K562 (cell line): ENCODE measurements around the gene AIG1. TPM values are rescaled to one million over a fixed set of nuclear protein-coding genes. Genes with fewer than 3 reads are reported as not detected.
A peak's percentile ranks its signal among the peaks of the same experiment; 100 is the strongest.

ENCODE experiments used
- ARID1B ChIP-seq: fragments of 450-650 bp; IDR thresholded peaks from 2 replicates; pipeline ENCODE4 v1.6.1; 2016; ENCODE audit warnings: antibody characterized with exemption, mild to moderate bottlenecking, inconsistent platforms
- ARNT ChIP-seq, 2 experiments: fragments of 450-650 bp; IDR thresholded peaks; 2 replicates each; pipeline ENCODE4 v1.6.1; 2016; ENCODE audit warnings: mild to moderate bottlenecking in 1 of 2
- BACH1 ChIP-seq: fragments of 200-800 bp; sonication (Bioruptor generic); IDR thresholded peaks from 2 replicates; pipeline ENCODE4 v1.6.1; 2016; ENCODE audit warnings: missing genetic modification characterization, missing compliant biosample characterization
- CBFA2T3 ChIP-seq: fragments of 450-650 bp; IDR thresholded peaks from 2 replicates; pipeline ENCODE4 v1.6.1; 2017
- CBX5 ChIP-seq: IDR thresholded peaks from 2 replicates; pipeline ENCODE4 v1.6.1; 2014; ENCODE audit warnings: low read depth, borderline replicate concordance
- CEBPB ChIP-seq: fragments of 450-650 bp; IDR thresholded peaks from 2 replicates; pipeline ENCODE4 v1.6.1; 2016; ENCODE audit warnings: missing genetic modification characterization, missing compliant biosample characterization
- EP300 ChIP-seq: IDR thresholded peaks from 2 replicates; pipeline ENCODE4 v1.6.1; 2012; ENCODE audit warnings: low read length, improper control_type of control experiment
- EP400 ChIP-seq: fragments of 450-650 bp; IDR thresholded peaks from 2 replicates; pipeline ENCODE4 v1.6.1; 2017; ENCODE audit warnings: antibody characterized with exemption, mild to moderate bottlenecking, moderate library complexity
- FOSL1 ChIP-seq: fragments of 200-800 bp; sonication (Bioruptor generic); conservative IDR thresholded peaks from 2 replicates; pipeline ENCODE4 v1.6.1; 2016; ENCODE audit warnings: missing genetic modification characterization, missing compliant biosample characterization
- MEIS2 ChIP-seq: fragments of 450-650 bp; IDR thresholded peaks from 2 replicates; pipeline ENCODE4 v1.6.1; 2014; ENCODE audit warnings: mild to moderate bottlenecking; ENCODE audit not compliant: partially characterized antibody
- POLR2A ChIP-seq: fragments of 450-650 bp; conservative IDR thresholded peaks from 2 replicates; pipeline ENCODE4 v1.6.1; 2016
- RBBP5 ChIP-seq: fragments of 200-600 bp; sonication (generic); IDR thresholded peaks from 2 replicates; pipeline ENCODE4 v1.6.1; 2012; ENCODE audit warnings: borderline replicate concordance, mild to moderate bottlenecking, low read length, control low read depth, inconsistent platforms; ENCODE audit not compliant: insufficient read depth, poor library complexity, severe bottlenecking
- RHOXF2B ChIP-seq: fragments of 250-450 bp; sonication (Bioruptor Pico); conservative IDR thresholded peaks from 2 replicates; pipeline ENCODE4 v1.5.1; 2021
- SMARCE1 ChIP-seq: fragments of 450-650 bp; IDR thresholded peaks from 2 replicates; pipeline ENCODE4 v1.7.1; 2016; ENCODE audit warnings: mild to moderate bottlenecking
- SNAPC5 ChIP-seq: fragments of 250-450 bp; sonication (Bioruptor Pico); IDR thresholded peaks from 2 replicates; pipeline ENCODE4 v1.8.0; 2021; ENCODE audit warnings: moderate library complexity, mild to moderate bottlenecking, inconsistent platforms
- TAF9B ChIP-seq: fragments of 450-650 bp; IDR thresholded peaks from 2 replicates; pipeline ENCODE4 v1.6.1; 2018; ENCODE audit warnings: mild to moderate bottlenecking; ENCODE audit not compliant: partially characterized antibody
- TCF3 ChIP-seq: sonication (generic); formaldehyde crosslinking; IDR thresholded peaks from 2 replicates; pipeline ENCODE4 v1.4.0; 2020; ENCODE audit warnings: mild to moderate bottlenecking, missing genetic modification reagents
- TEAD4 ChIP-seq, 2 experiments: sonication (generic) in 1 of 2; formaldehyde crosslinking in 1 of 2; IDR thresholded peaks; 2 replicates each; pipeline versions ENCODE4 v1.6.1 to v1.8.0; 2012 to 2022; ENCODE audit warnings: borderline replicate concordance in 1 of 2, inconsistent platforms in 1 of 2, low read length in 1 of 2, mild to moderate bottlenecking in 1 of 2, missing genetic modification reagents in 1 of 2
- ZEB2 ChIP-seq: fragments of 450-650 bp; IDR thresholded peaks from 2 replicates; pipeline ENCODE4 v1.6.1; 2016
- ZNF175 ChIP-seq: fragments of 200-800 bp; sonication (Bioruptor generic); IDR thresholded peaks from 2 replicates; pipeline ENCODE4 v1.6.1; 2016; ENCODE audit warnings: low read depth, mild to moderate bottlenecking, missing genetic modification characterization, missing compliant biosample characterization
- polyA plus RNA-seq, 8 experiments: library from polyadenylated mRNA; depleted of rRNA in 4 of 8; stranded (reverse) in 5 of 8; unstranded in 3 of 8; fragments of >200 nt; fragmentation: Nextera tagmentation in 2 of 8; fragmentation: Illumina TruSeq in 1 of 8; extraction: Ambion mirVana in 2 of 8; extraction: Trizol in 1 of 8; gene quantifications; 2 replicates each; pipeline versions ENCODE4 v1.2.1 to v1.2.3, GENCODE V29; 2011 to 2014; ENCODE audit warnings: inconsistent platforms in 1 of 8, missing spikeins in 1 of 8
- total RNA-seq, 7 experiments: library from RNA; depleted of rRNA in 6 of 7; stranded (reverse); fragments of >200 nt in 6 of 7; fragmentation: Illumina TruSeq in 2 of 7; extraction: Trizol in 2 of 7; gene quantifications; 2 replicates each; pipeline versions ENCODE4 v1.2.1 to v1.2.3, GENCODE V29; 2011 to 2021; ENCODE audit warnings: low replicate concordance in 1 of 7
- TF ChIP-seq, protein P1 (sequence below): sonication (generic); IDR thresholded peaks from 2 replicates; pipeline ENCODE4 v1.6.1; 2016
- TF ChIP-seq, protein P2 (sequence below): sonication (generic); formaldehyde crosslinking; IDR thresholded peaks from 2 replicates; pipeline ENCODE4 v1.8.0; 2022; ENCODE audit warnings: missing genetic modification reagents, mild to moderate bottlenecking, moderate library complexity, borderline replicate concordance
- TF ChIP-seq, protein P3 (sequence below), 2 experiments: fragments of 450-650 bp; conservative IDR thresholded peaks; 2 replicates each; pipeline ENCODE4 v1.6.1; 2017; ENCODE audit warnings: mild to moderate bottlenecking in 2 of 2, moderate library complexity in 2 of 2

Gene AIG1
- total and polyA plus RNA-seq, 9 of the 15 experiments (the other 6 are each of a cell fraction or from before 2014, with no cell fraction given), result 74.8 to 333 (median 127) TPM

DNA sequence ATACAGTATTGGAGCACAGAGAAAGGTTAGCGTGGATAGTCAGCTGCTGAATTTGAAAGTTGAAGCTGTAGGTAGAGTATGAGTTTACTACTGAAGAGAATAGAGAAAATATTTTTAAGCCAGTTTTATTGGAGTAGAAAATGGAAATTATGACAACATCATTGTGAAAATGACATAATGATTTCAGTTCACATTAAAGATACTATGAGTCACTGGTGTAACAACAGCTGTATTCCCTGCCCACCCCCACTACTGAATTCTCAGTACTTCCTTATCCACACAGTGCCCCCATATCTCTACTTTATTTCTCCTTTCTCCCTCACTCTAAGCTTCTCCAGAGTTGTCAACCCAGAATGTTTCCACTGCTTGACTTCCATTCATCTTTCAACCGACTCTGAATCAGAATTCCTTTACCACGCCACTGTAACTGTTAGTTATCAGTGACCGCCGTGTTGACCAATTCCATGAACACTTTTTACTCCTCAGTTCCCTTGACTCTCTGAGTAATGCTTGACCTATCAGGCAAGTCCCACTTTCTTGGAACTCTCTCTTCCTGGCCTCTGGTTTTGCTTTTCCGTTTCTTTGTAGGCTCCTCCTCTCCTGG is 139.6 kb downstream of the AIG1 start (continued):
- TF ChIP-seq RBBP5, result peak; percentile 41
- peak; percentile 19 for TF ChIP-seq MEIS2
- TF ChIP-seq RHOXF2B (CRISPR knock-in tag), result no peak
- peak; percentile 57; the same call in 1 of the 2 replicates for TF ChIP-seq EP300
- no peak for TF ChIP-seq SNAPC5 (CRISPR knock-in tag)
- TF ChIP-seq CBFA2T3, result peak; percentile 59
- TF ChIP-seq ZEB2, result peak; percentile 38; the same call in 1 of the 2 replicates
- TF ChIP-seq CEBPB (tag), result peak; percentile 23; the same call in 1 of the 2 replicates
- TF ChIP-seq FOSL1, result peak; percentile 86
- peak in 1 of 2 experiments; percentile 51; a peak in 1 of 4 replicates for TF ChIP-seq ARNT (IDR thresholded peaks at IDR 0.05)
- no peak for TF ChIP-seq CBX5
- no peak for TF ChIP-seq BACH1
- TF ChIP-seq POLR2A, result peak; percentile 14; the same call in 1 of the 2 replicates
- peak; percentile 47 for TF ChIP-seq EP400
- TF ChIP-seq, protein P1, sequence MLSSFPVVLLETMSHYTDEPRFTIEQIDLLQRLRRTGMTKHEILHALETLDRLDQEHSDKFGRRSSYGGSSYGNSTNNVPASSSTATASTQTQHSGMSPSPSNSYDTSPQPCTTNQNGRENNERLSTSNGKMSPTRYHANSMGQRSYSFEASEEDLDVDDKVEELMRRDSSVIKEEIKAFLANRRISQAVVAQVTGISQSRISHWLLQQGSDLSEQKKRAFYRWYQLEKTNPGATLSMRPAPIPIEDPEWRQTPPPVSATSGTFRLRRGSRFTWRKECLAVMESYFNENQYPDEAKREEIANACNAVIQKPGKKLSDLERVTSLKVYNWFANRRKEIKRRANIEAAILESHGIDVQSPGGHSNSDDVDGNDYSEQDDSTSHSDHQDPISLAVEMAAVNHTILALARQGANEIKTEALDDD, result peak; percentile 92
- TF ChIP-seq TEAD4 (IDR thresholded peaks at IDR 0.05; ENCODE audit: low read length), result peak; percentile 54; the same call in 1 of the 2 replicates
- TF ChIP-seq TEAD4 (CRISPR knock-in tag; IDR thresholded peaks at IDR 0.05; ENCODE audit: borderline replicate concordance), result no peak
- peak; percentile 31; the same call in 1 of the 2 replicates for TF ChIP-seq ZNF175
- TF ChIP-seq TCF3 (CRISPR knock-in tag), result peak; percentile 72
- TF ChIP-seq, protein P2, sequence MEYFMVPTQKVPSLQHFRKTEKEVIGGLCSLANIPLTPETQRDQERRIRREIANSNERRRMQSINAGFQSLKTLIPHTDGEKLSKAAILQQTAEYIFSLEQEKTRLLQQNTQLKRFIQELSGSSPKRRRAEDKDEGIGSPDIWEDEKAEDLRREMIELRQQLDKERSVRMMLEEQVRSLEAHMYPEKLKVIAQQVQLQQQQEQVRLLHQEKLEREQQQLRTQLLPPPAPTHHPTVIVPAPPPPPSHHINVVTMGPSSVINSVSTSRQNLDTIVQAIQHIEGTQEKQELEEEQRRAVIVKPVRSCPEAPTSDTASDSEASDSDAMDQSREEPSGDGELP (CRISPR knock-in tag), result peak; percentile 40; the same call in 1 of the 2 replicates
- peak; percentile 84 for TF ChIP-seq SMARCE1
- TF ChIP-seq, protein P3, sequence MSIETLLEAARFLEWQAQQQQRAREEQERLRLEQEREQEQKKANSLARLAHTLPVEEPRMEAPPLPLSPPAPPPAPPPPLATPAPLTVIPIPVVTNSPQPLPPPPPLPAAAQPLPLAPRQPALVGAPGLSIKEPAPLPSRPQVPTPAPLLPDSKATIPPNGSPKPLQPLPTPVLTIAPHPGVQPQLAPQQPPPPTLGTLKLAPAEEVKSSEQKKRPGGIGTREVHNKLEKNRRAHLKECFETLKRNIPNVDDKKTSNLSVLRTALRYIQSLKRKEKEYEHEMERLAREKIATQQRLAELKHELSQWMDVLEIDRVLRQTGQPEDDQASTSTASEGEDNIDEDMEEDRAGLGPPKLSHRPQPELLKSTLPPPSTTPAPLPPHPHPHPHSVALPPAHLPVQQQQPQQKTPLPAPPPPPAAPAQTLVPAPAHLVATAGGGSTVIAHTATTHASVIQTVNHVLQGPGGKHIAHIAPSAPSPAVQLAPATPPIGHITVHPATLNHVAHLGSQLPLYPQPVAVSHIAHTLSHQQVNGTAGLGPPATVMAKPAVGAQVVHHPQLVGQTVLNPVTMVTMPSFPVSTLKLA (conservative IDR thresholded peaks at IDR 0.05), result no peak
- peak; percentile 86 for TF ChIP-seq ARID1B
- TF ChIP-seq TAF9B, result peak; percentile 56
